DOHH2 (cell line): Measurements from ENCODE around the gene CPT2.

ENCODE experiments used
- H3F3A ChIP-seq: fragments of 200-600 bp; sonication (generic), shearing (Covaris generic); 2 replicates; pipeline ENCODE4 v1.6.0; 2016; ENCODE audit warnings: antibody characterized with exemption, mild to moderate bottlenecking; ENCODE audit not compliant: control insufficient read depth, insufficient read depth
- H3K27ac ChIP-seq: fragments of 200-600 bp; sonication (generic); 2 replicates; pipeline ENCODE4 v1.5.1; 2014; ENCODE audit warnings: low read depth, mild to moderate bottlenecking, low read length, moderate library complexity
- H3K27me3 ChIP-seq: fragments of 200-600 bp; sonication (generic); 2 replicates; pipeline ENCODE4 v1.6.1; 2014; ENCODE audit warnings: mild to moderate bottlenecking, low read length, mixed read lengths; ENCODE audit not compliant: control insufficient read depth
- H3K36me3 ChIP-seq: fragments of 200-600 bp; sonication (generic); 2 replicates; pipeline ENCODE4 v1.6.1; 2014; ENCODE audit warnings: mild to moderate bottlenecking, low read length, moderate library complexity, mixed read lengths; ENCODE audit not compliant: control insufficient read depth
- H3K4me1 ChIP-seq: fragments of 200-600 bp; sonication (generic); 2 replicates; pipeline ENCODE4 v1.6.1; 2014; ENCODE audit warnings: mild to moderate bottlenecking, low read length, mixed read lengths; ENCODE audit not compliant: control insufficient read depth
- H3K4me2 ChIP-seq: fragments of 200-600 bp; sonication (generic); 2 replicates; pipeline ENCODE4 v1.6.0; 2014; ENCODE audit warnings: mild to moderate bottlenecking, low read length, moderate library complexity
- H3K4me3 ChIP-seq: fragments of 200-600 bp; sonication (generic); 2 replicates; pipeline ENCODE4 v1.5.1; 2014; ENCODE audit warnings: mild to moderate bottlenecking, low read length, mixed read lengths
- H3K79me2 ChIP-seq: fragments of 200-600 bp; sonication (generic); 2 replicates; pipeline ENCODE4 v1.6.1; 2014; ENCODE audit warnings: mild to moderate bottlenecking, low read length, mixed read lengths; ENCODE audit not compliant: control insufficient read depth
- H3K9me2 ChIP-seq: fragments of 200-600 bp; sonication (generic); replicated peaks from 2 replicates; pipeline ENCODE4 v1.6.1; 2014; ENCODE audit warnings: mild to moderate bottlenecking, low read length, mixed read lengths; ENCODE audit not compliant: control insufficient read depth
- H3K9me3 ChIP-seq: fragments of 200-600 bp; sonication (generic); 2 replicates; pipeline ENCODE4 v1.6.1; 2014; ENCODE audit warnings: antibody characterized with exemption, low read length, mixed read lengths; ENCODE audit not compliant: control insufficient read depth, insufficient read depth
- H4K20me1 ChIP-seq: fragments of 200-600 bp; sonication (generic); 2 replicates; pipeline ENCODE4 v1.6.0; 2014; ENCODE audit warnings: low read depth, mild to moderate bottlenecking, antibody characterized with exemption, low read length, moderate library complexity; ENCODE audit not compliant: control insufficient read depth, insufficient read depth
- EZH2phosphoT487 ChIP-seq: fragments of 200-600 bp; sonication (generic); IDR thresholded peaks from 2 replicates; pipeline ENCODE4 v1.6.1; 2017; ENCODE audit warnings: borderline replicate concordance, mild to moderate bottlenecking, antibody characterized with exemption, low read length, moderate library complexity, mixed read lengths
- TF ChIP-seq, protein P1 (sequence below): fragments of 200-600 bp; sonication (generic); IDR thresholded peaks from one replicate; pipeline ENCODE4 v1.5.1; 2014; ENCODE audit warnings: antibody characterized with exemption, mild to moderate bottlenecking, low read depth, low read length; ENCODE audit not compliant: poor library complexity, severe bottlenecking

CPT2 gene

DNA sequence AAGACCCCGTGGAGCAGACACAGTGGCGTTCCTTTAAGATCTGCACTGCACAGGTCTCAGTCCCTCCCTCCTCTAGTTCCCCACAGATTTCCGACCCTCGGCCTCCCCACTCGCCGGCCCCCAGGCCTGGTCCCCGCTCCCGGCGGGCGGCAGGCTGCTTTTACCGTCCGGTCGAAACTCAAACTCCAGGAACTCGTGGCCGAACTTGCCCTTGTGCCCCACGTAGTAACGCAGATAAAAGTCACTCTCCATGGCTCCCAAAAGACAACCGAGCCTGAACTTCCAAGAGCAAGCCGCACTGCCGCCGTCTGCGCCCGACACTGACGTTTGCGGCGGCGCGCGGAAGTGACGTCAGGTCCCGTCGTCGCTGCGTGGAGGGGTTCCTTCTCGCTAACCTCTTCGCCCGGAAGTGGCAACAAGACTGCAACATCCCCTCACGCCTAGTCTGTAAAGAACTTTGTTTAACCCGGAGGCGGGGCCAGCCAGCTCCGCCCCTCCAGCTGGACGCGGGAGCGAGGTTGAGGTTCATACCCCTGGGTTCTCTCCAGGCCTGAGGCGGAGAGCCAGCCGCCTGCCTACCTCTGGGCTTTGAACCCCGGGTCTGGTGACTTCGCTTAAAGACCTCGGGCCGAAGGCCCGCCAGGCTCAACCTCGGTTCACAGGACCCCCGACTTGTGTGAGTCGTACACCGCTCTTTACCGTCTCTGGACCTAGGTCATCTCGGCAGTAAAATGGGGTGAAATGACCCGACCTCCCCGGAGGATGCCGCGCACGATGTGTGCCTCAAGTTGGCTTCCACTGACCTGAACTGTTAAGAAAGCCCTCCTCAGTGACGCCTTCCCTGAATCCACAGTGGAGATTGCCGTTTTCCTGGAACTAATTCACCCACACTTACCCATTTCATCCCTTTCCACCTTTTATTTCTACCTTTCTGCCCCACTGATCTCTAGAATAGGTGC lies 41.9 kb downstream of the CPT2 start, which contains the start of gene MAGOH:
Gene MAGOH (minus strand): TSS at position 322 of the 959 bp plus-strand sequence. CDS start 70 bp downstream, at position 252.
- Histone ChIP-seq H3K4me3 (peak within 1 kb of the TSS; percentile 100), H3K4me2 (peak within 1 kb of the TSS; percentile 92), H3K4me1 (peaks cover 19% of the 10 kb centered on the region), H3K27ac (0 out of 2 replicates have a peak within 1 kb of the TSS, but pooled peaks have one; percentile 4), H3K27me3 (no peaks in the 10 kb centered on the region), H3K79me2 (peaks cover 42% of the 10 kb centered on the region), H4K20me1 (peaks cover 11% of the 10 kb centered on the region; the same call in 1 of the 2 replicates), H3K9me2 (no peaks in the 10 kb centered on the region), H3K36me3 (peaks cover 37% of the 10 kb centered on the region), H3F3A (peaks cover 16% of the 10 kb centered on the region), H3K9me3 (no peaks in the 10 kb centered on the region)
- TF ChIP-seq EZH2phosphoT487, result no peak
- TF ChIP-seq, protein P1, sequence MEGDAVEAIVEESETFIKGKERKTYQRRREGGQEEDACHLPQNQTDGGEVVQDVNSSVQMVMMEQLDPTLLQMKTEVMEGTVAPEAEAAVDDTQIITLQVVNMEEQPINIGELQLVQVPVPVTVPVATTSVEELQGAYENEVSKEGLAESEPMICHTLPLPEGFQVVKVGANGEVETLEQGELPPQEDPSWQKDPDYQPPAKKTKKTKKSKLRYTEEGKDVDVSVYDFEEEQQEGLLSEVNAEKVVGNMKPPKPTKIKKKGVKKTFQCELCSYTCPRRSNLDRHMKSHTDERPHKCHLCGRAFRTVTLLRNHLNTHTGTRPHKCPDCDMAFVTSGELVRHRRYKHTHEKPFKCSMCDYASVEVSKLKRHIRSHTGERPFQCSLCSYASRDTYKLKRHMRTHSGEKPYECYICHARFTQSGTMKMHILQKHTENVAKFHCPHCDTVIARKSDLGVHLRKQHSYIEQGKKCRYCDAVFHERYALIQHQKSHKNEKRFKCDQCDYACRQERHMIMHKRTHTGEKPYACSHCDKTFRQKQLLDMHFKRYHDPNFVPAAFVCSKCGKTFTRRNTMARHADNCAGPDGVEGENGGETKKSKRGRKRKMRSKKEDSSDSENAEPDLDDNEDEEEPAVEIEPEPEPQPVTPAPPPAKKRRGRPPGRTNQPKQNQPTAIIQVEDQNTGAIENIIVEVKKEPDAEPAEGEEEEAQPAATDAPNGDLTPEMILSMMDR, result no peak

- no peak overlapping the region for H3K4me3 ChIP-seq
- TF ChIP-seq, protein P1, result no peak
- TF ChIP-seq EZH2phosphoT487, result no peak
- peaks cover 6% of the 10 kb centered on the region; the same call in 1 of the 2 replicates for H4K20me1 ChIP-seq
- peaks cover 19% of the 10 kb centered on the region for H3K79me2 ChIP-seq
- H3F3A ChIP-seq, result peaks cover 14% of the 10 kb centered on the region
- H3K4me2 ChIP-seq, result no peak overlapping the region
- no peaks in the 10 kb centered on the region for H3K9me2 ChIP-seq
- no peaks in the 10 kb centered on the region for H3K9me3 ChIP-seq
- no peak overlapping the region for H3K27ac ChIP-seq
- peaks cover 33% of the 10 kb centered on the region for H3K36me3 ChIP-seq
- peaks cover 28% of the 10 kb centered on the region for H3K4me1 ChIP-seq
- H3K27me3 ChIP-seq, result no peaks in the 10 kb centered on the region
Measured at GRCh38 chr1:53241828-53242227, 45.2 kb downstream of the CPT2 start.

DNA sequence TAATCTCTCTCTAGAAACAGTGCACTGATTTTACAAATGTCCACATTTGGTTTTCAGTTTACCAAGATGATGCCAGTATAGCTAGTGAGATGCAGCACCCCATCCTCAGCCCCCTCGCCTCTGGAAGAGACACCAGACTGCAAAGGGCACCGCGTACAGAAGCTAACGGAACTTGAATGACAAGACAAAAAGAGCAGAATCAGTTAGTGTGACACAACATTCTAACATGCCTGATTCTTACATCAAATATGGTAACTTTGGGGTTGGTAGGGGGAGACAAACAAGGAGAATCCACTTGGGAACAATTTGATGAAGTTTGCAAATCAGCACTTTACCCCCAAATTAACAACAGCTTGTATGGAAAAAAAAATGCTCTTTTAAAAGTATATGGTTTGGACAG lies 45.8 kb downstream of the CPT2 start:
- peaks cover 6% of the 10 kb centered on the region; the same call in 1 of the 2 replicates for H4K20me1 ChIP-seq
- no peak overlapping the region for H3K4me2 ChIP-seq
- peaks cover 14% of the 10 kb centered on the region for H3F3A ChIP-seq
- TF ChIP-seq, protein P1, result no peak
- peaks cover 38% of the 10 kb centered on the region for H3K36me3 ChIP-seq
- no peaks in the 10 kb centered on the region for H3K9me3 ChIP-seq
- peaks cover 28% of the 10 kb centered on the region for H3K4me1 ChIP-seq
- no peaks in the 10 kb centered on the region for H3K27me3 ChIP-seq
- H3K9me2 ChIP-seq, result no peaks in the 10 kb centered on the region
- no peak overlapping the region for H3K27ac ChIP-seq
- no peak overlapping the region for H3K4me3 ChIP-seq
- peaks cover 14% of the 10 kb centered on the region for H3K79me2 ChIP-seq
